Measurements from ENCODE around the gene DROSHA.

The DROSHA gene

DNA sequence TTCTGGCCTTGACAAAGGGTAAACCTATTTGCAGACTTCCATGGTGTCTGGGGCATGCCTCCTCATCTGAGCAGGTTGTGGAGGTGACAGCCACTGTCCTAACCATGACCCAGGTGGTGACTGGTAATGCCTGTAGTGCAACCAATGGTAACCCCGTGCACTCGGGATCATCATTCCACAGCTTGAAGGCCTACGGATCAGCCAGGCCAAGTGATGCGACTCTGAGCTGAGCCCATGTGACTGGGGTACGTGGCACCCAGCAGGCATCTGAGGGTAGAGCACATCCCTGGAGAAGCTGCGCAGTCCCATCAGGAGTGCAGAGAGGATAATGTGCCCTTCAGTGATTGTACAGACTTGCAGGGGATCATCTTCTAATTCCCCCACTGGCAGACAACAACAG, 35.0 kb downstream of the DROSHA start:
- H3K4me3 ChIP-seq (ENCODE audit: low read depth, low read length): no peak overlapping the region
- TF ChIP-seq, protein P1, sequence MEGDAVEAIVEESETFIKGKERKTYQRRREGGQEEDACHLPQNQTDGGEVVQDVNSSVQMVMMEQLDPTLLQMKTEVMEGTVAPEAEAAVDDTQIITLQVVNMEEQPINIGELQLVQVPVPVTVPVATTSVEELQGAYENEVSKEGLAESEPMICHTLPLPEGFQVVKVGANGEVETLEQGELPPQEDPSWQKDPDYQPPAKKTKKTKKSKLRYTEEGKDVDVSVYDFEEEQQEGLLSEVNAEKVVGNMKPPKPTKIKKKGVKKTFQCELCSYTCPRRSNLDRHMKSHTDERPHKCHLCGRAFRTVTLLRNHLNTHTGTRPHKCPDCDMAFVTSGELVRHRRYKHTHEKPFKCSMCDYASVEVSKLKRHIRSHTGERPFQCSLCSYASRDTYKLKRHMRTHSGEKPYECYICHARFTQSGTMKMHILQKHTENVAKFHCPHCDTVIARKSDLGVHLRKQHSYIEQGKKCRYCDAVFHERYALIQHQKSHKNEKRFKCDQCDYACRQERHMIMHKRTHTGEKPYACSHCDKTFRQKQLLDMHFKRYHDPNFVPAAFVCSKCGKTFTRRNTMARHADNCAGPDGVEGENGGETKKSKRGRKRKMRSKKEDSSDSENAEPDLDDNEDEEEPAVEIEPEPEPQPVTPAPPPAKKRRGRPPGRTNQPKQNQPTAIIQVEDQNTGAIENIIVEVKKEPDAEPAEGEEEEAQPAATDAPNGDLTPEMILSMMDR (IDR thresholded peaks at IDR 0.05; ENCODE audit: borderline replicate concordance, insufficient read depth, low read depth, low read length): no peak

DNA sequence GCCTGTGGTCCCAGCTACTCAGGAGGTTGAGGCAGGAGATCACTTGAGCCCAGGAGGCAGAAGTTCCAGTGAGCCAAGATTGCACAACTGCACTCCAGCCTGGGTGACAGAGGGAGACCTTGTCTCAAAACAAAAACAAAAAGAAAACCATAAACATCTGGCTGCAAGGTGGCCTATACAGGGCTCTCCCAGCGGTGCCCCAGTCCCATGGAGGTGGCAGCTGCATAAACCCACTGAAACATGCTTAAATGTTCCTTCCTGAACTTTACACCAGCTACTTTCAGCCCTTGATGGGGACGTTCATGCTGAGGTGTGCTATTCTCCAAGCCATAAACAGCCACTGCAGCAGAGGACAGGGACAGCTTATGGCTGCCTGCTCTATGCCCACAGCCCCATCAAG, 35.6 kb downstream of the DROSHA start:
- TF ChIP-seq, protein P1 (IDR thresholded peaks at IDR 0.05; ENCODE audit: borderline replicate concordance, insufficient read depth, low read depth, low read length): no peak
- H3K4me3 ChIP-seq (ENCODE audit: low read depth, low read length): no peak overlapping the region

GRCh38 chr5:31495336-31495735, 36.6 kb downstream of the DROSHA start:
- no peak overlapping the region for H3K4me3 ChIP-seq (ENCODE audit: low read depth, low read length)
- TF ChIP-seq, protein P1 (IDR thresholded peaks at IDR 0.05; ENCODE audit: borderline replicate concordance, insufficient read depth, low read depth, low read length): no peak

GRCh38 chr5:31492869-31493268, 39.0 kb downstream of the DROSHA start:
- TF ChIP-seq, protein P1 (IDR thresholded peaks at IDR 0.05; ENCODE audit: borderline replicate concordance, insufficient read depth, low read depth, low read length): no peak
- no peak overlapping the region for H3K4me3 ChIP-seq (ENCODE audit: low read depth, low read length)

GRCh38 chr5:31487506-31487905, 44.4 kb downstream of the DROSHA start:
- H3K4me3 ChIP-seq (ENCODE audit: low read depth, low read length): no peak overlapping the region
- TF ChIP-seq, protein P1 (IDR thresholded peaks at IDR 0.05; ENCODE audit: borderline replicate concordance, insufficient read depth, low read depth, low read length): no peak

GRCh38 chr5:31486441-31486840, 45.5 kb downstream of the DROSHA start:
- H3K4me3 ChIP-seq (ENCODE audit: low read depth, low read length): no peak overlapping the region
- TF ChIP-seq, protein P1 (IDR thresholded peaks at IDR 0.05; ENCODE audit: borderline replicate concordance, insufficient read depth, low read depth, low read length): no peak

GRCh38 chr5:31485376-31486207, 46.3 kb downstream of the DROSHA start:
- TF ChIP-seq, protein P1 (IDR thresholded peaks at IDR 0.05; ENCODE audit: borderline replicate concordance, insufficient read depth, low read depth, low read length): no peak
- no peak overlapping the region for H3K4me3 ChIP-seq (ENCODE audit: low read depth, low read length)

All from GM12875 (cell line).